Liver (tissue), 3 donors: ENCODE data around the gene PYM1.

Source experiments
- CTCF ChIP-seq: fragments of 150-350 bp; IDR thresholded peaks from 2 replicates; pipeline ENCODE4 v1.5.1; 2017; ENCODE audit warnings: improper control_type of control experiment, low read depth, low read length; ENCODE audit not compliant: missing input control
- EGR1 ChIP-seq, 2 donors: IDR thresholded peaks; 2 replicates each; pipeline ENCODE4 v1.6.1; 2016 to 2018; ENCODE audit warnings: antibody characterized with exemption in 2 of 2, low read depth in 2 of 2
- HNF4G ChIP-seq: IDR thresholded peaks from 2 replicates; pipeline ENCODE4 v1.6.1; 2016; ENCODE audit warnings: antibody characterized with exemption
- JUND ChIP-seq, 2 donors: IDR thresholded peaks; 2 replicates each; pipeline ENCODE4 v1.6.1; 2016; ENCODE audit warnings: antibody characterized with exemption in 2 of 2
- MAX ChIP-seq: IDR thresholded peaks from 2 replicates; pipeline ENCODE4 v1.6.1; 2016; ENCODE audit warnings: antibody characterized with exemption
- NR2F2 ChIP-seq: IDR thresholded peaks from 2 replicates; pipeline ENCODE4 v1.6.1; 2016; ENCODE audit warnings: antibody characterized with exemption
- REST ChIP-seq: IDR thresholded peaks from 2 replicates; pipeline ENCODE4 v1.6.1; 2016; ENCODE audit warnings: antibody characterized with exemption, mild to moderate bottlenecking
- TAF1 ChIP-seq: conservative IDR thresholded peaks from 2 replicates; pipeline ENCODE4 v1.6.1; 2016; ENCODE audit warnings: antibody characterized with exemption, mild to moderate bottlenecking
- ZBTB33 ChIP-seq: IDR thresholded peaks from 2 replicates; pipeline ENCODE4 v1.6.1; 2016; ENCODE audit warnings: antibody characterized with exemption
- donor health status: healthy.
- donor health status: healthy.

GRCh38 chr12:55955344-55955743 lies 27.6 kb upstream of the PYM1 start:
- TF ChIP-seq CTCF, result no peak
- no peak for TF ChIP-seq TAF1
- TF ChIP-seq EGR1 (IDR thresholded peaks at IDR 0.05; ENCODE audit: low read depth in 2 of 2), result no peak
- no peak for TF ChIP-seq MAX
- TF ChIP-seq HNF4G, result no peak
- TF ChIP-seq REST, result no peak
- TF ChIP-seq JUND (IDR thresholded peaks at IDR 0.05), result no peak
- no peak for TF ChIP-seq NR2F2
- no peak for TF ChIP-seq ZBTB33
